Neural crest cell (in vitro differentiated cells): ENCODE measurements around the gene EVA1B. TPM values are rescaled to one million over a fixed set of nuclear protein-coding genes. Genes with fewer than 3 reads are reported as not detected.
A peak's percentile ranks its signal among the peaks of the same experiment; 100 is the strongest.

Experiments used
- DNase-seq: peaks from one replicate; pipeline ENCODE4 v3.0.0; 2021; ENCODE audit warnings: low read depth, mixed read lengths, low spot score
- H3K27ac Mint-ChIP-seq: one replicate; pipeline ENCODE4 v1.8.0; 2021; ENCODE audit warnings: mild to moderate bottlenecking, mixed read lengths; ENCODE audit not compliant: unreplicated experiment
- H3K27me3 Mint-ChIP-seq: 2 replicates; pipeline ENCODE4 v1.8.0; 2021; ENCODE audit warnings: low read depth, mild to moderate bottlenecking, mixed read lengths
- H3K36me3 Mint-ChIP-seq: 2 replicates; pipeline ENCODE4 v1.8.0; 2021; ENCODE audit warnings: low read depth, mild to moderate bottlenecking, mixed read lengths
- H3K4me1 Mint-ChIP-seq: 2 replicates; pipeline ENCODE4 v1.8.0; 2021; ENCODE audit warnings: mixed read lengths
- H3K4me3 Mint-ChIP-seq: one replicate; pipeline ENCODE4 v1.8.0; 2021; ENCODE audit warnings: mild to moderate bottlenecking, mixed read lengths
- H3K9me3 Mint-ChIP-seq: 2 replicates; pipeline ENCODE4 v1.8.0; 2021; ENCODE audit warnings: mixed read lengths
- CTCF ChIP-seq: fragments of 200-600 bp; sonication (generic); conservative IDR thresholded peaks from 2 replicates; pipeline ENCODE4 v1.5.0; 2021; ENCODE audit warnings: antibody characterized with exemption, mild to moderate bottlenecking
- total RNA-seq: library from RNA; stranded (reverse); gene quantifications from 2 replicates; pipeline ENCODE4 v1.2.1, GENCODE V29; 2021

The EVA1B gene
- total RNA-seq, 1 donor from 2014 or later: 28.5 TPM

DNA sequence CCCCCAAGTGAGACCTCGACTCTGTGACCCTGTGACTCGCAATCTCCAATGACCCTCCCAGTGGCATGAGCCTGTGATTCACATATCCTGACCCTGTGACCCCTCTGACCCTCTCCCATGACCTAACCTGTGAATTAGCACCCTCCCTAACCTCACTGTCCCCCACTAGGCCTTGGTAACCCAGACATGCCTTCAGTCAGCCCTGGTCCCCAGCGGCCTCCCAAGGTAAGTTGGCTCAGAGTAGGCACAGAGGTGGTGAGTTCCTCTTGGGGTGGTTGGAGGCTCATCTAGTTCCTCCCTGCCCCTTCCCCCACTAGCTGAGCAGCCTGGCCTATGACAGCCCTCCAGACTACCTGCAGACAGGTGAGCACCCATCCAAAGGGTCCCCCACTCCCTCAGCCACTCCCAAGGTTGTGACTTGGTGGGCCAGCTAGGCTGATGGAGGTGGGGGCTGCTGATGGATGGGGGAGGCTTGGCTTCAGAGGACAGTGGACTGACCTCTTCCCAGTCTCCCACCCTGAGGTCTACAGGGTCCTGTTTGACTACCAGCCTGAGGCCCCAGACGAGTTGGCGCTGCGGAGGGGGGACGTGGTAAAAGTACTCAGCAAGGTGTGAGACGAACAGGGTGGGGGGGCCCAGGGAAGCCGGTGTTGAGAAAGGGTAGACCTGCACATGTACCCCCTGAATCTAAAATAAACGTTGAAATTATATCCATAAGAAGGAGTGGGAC is 15.7 kb downstream of the EVA1B start:
- Mint-ChIP-seq H3K4me3 (peak overlapping the region; percentile 94), H3K4me1 (peaks cover 19% of the 10 kb centered on the region), H3K27me3 (peaks cover 3% of the 10 kb centered on the region), H3K36me3 (peaks cover 10% of the 10 kb centered on the region), H3K27ac (no peak overlapping the region), H3K9me3 (no peaks in the 10 kb centered on the region)
- no peak for TF ChIP-seq CTCF
- DNase-seq: no peak

GRCh38 chr1:36306902-36307456 is 16.5 kb downstream of the EVA1B start:
- Mint-ChIP-seq H3K27ac (no peak overlapping the region), H3K9me3 (no peaks in the 10 kb centered on the region), H3K4me3 (peak overlapping the region; percentile 94), H3K36me3 (peaks cover 13% of the 10 kb centered on the region), H3K27me3 (peaks cover 3% of the 10 kb centered on the region), H3K4me1 (peaks cover 19% of the 10 kb centered on the region)
- no peak for TF ChIP-seq CTCF
- DNase-seq: peak; percentile 93

- Mint-ChIP-seq H3K4me1 (peaks cover 19% of the 10 kb centered on the region), H3K4me3 (peak within 1 kb of the TSS; percentile 94), H3K9me3 (no peaks in the 10 kb centered on the region), H3K27ac (no peak within 1 kb of the TSS), H3K36me3 (peaks cover 14% of the 10 kb centered on the region), H3K27me3 (peaks cover 3% of the 10 kb centered on the region)
- peak; percentile 42 for TF ChIP-seq CTCF
- DNase-seq: no peak
Measured at GRCh38 chr1:36306210-36306901, 17.1 kb downstream of the EVA1B start, which contains the start of gene SH3D21. Gene SH3D21 (plus strand): TSS chr1:36306368. CDS start chr1:36306421, 53 bp downstream.

DNA sequence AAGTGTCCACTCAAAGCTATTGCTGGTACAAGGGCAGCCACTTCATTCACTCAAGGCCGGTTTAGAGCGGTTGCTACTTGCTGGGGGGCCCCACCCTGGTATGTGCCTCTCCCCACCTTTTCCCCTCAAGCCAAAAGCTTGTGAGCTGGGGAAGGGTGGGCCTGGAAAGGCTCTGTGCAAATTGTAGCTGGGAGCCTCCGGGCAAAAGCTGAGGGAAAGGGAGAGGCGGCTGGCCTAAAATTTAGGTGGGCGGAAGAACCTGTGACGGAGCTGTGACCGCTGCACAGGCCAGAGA is 17.6 kb downstream of the EVA1B start:
- H3K27ac Mint-ChIP-seq: no peak overlapping the region
- no peaks in the 10 kb centered on the region for H3K9me3 Mint-ChIP-seq
- peaks cover 18% of the 10 kb centered on the region for H3K36me3 Mint-ChIP-seq
- no peak for DNase-seq
- peaks cover 19% of the 10 kb centered on the region for H3K4me1 Mint-ChIP-seq
- peaks cover 3% of the 10 kb centered on the region for H3K27me3 Mint-ChIP-seq
- H3K4me3 Mint-ChIP-seq: peak overlapping the region; percentile 67
- TF ChIP-seq CTCF: no peak

- TF ChIP-seq CTCF: no peak
- H3K27ac Mint-ChIP-seq: no peak overlapping the region
- no peak for DNase-seq
- H3K4me1 Mint-ChIP-seq: peaks cover 19% of the 10 kb centered on the region
- peaks cover 20% of the 10 kb centered on the region for H3K36me3 Mint-ChIP-seq
- H3K9me3 Mint-ChIP-seq: no peaks in the 10 kb centered on the region
- peak overlapping the region; percentile 67 for H3K4me3 Mint-ChIP-seq
- peaks cover 3% of the 10 kb centered on the region for H3K27me3 Mint-ChIP-seq
Measured at GRCh38 chr1:36304970-36305914, 18.2 kb downstream of the EVA1B start.
